Measurements from ENCODE around the gene RPUSD3.
A peak's percentile ranks its signal among the peaks of the same experiment; 100 is the strongest.

The RPUSD3 gene

GRCh38 chr3:9817436-9817835 is 26.4 kb downstream of the RPUSD3 start:
- no peak for TF ChIP-seq CTCF (IDR thresholded peaks at IDR 0.05; ENCODE audit: insufficient read depth, missing control alignments)
- DNase-seq (ENCODE audit: insufficient read length, low spot score) (no peak), FAIRE-seq (no peak)

- TF ChIP-seq CTCF (IDR thresholded peaks at IDR 0.05; ENCODE audit: insufficient read depth, missing control alignments), result no peak
- no peak for DNase-seq (ENCODE audit: insufficient read length, low spot score)
- no peak for FAIRE-seq
These were observed 27.8 kb downstream of the RPUSD3 start for GRCh38 chr3:9815986-9816385.

GRCh38 chr3:9812870-9813483 is 30.8 kb downstream of the RPUSD3 start:
- DNase-seq (ENCODE audit: insufficient read length, low spot score), result no peak
- FAIRE-seq, result no peak
- no peak for TF ChIP-seq CTCF (IDR thresholded peaks at IDR 0.05; ENCODE audit: insufficient read depth, missing control alignments)

GRCh38 chr3:9810846-9811245 is 33.0 kb downstream of the RPUSD3 start:
- no peak for TF ChIP-seq CTCF (IDR thresholded peaks at IDR 0.05; ENCODE audit: insufficient read depth, missing control alignments)
- DNase-seq (ENCODE audit: insufficient read length, low spot score) (no peak), FAIRE-seq (no peak)

- TF ChIP-seq CTCF (IDR thresholded peaks at IDR 0.05; ENCODE audit: insufficient read depth, missing control alignments), result no peak
- DNase-seq (ENCODE audit: insufficient read length, low spot score) (no peak), FAIRE-seq (no peak)
These were observed 33.4 kb downstream of the RPUSD3 start for GRCh38 chr3:9810433-9810770.

- DNase-seq (ENCODE audit: insufficient read length, low spot score) (peak; percentile 68), FAIRE-seq (no peak)
- TF ChIP-seq CTCF (IDR thresholded peaks at IDR 0.05; ENCODE audit: insufficient read depth, missing control alignments), result no peak
These were observed 34.0 kb downstream of the RPUSD3 start, which contains the start of gene TTLL3 for GRCh38 chr3:9809615-9810432. Gene TTLL3 (plus strand): TSS chr3:9810262. CDS start chr3:9810662, 400 bp downstream.

GRCh38 chr3:9809239-9809614 is 34.6 kb downstream of the RPUSD3 start:
- FAIRE-seq (no peak), DNase-seq (ENCODE audit: insufficient read length, low spot score) (no peak)
- no peak for TF ChIP-seq CTCF (IDR thresholded peaks at IDR 0.05; ENCODE audit: insufficient read depth, missing control alignments)
